ENCODE data around the gene TCF7L1.
"Not testable (repeated sequence)": the region's sequence is repeated elsewhere in the genome, so short reads cannot be mapped to it uniquely, and the experiment has no call there.

The TCF7L1 gene

DNA sequence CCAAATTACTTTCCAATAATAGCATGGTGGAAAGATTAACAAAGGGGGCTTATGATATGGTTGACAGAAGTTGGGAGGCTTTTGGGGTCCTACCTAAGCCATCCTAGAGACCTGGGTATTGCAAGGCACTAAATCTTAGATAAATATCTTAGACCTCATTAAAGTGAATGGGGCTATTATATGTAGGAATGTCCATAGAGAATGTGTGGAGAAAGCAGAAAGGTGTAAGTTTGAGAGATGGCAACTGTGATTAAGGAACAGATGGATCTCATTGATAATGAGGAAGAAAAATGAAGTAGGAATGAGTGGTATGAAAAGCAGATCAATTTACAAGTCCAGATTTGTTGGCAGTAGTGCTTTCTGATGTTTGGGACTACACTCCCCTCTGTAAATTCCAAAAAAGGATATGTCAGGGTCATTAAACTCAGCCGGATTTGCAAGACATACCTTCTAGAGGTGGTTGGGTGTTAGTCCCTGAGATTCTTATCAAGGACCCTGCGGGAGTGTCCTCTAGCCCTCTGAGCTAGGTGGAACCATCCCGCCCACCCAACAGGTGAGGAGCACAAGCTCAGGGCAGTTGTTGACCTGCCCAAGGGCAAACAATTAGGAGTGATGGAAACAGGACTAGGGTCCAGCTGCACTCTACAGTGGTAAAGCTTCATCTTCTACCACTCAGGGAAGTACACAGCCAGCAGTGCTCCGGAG lies 12.1 kb downstream of the TCF7L1 start:
- H3K9me3 Mint-ChIP-seq (ENCODE audit: low read depth) = no peaks in the 10 kb centered on the region
- no peaks in the 10 kb centered on the region for H3K4me1 Mint-ChIP-seq (ENCODE audit: low read depth)
- no peak overlapping the region for H3K27ac Mint-ChIP-seq
- H3K36me3 Mint-ChIP-seq = no peaks in the 10 kb centered on the region
- H3K27me3 Mint-ChIP-seq = peaks cover 3% of the 10 kb centered on the region
- no peak overlapping the region for H3K4me3 Mint-ChIP-seq

DNA sequence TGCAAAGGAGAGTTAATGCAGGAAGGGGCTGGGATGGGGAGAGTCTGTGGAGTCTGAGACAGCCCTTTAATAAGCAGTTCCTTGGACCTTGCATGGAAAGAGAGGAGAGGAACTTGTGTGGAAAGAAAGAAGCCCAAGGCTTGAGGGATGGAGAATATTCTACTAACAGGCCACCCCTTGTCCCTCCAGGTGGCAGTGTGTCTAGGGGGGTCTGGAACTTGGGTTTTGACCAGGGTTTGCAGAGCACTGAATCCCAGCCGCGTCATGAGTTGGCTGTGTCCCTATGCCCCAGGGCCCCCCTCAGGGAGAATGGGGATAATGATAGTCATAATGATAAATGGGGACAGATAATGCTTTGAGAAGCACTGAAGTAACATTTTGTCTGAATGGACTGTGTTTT lies 15.0 kb downstream of the TCF7L1 start:
- Mint-ChIP-seq H3K36me3 (no peaks in the 10 kb centered on the region), H3K27ac (no peak overlapping the region), H3K4me1 (ENCODE audit: low read depth) (no peaks in the 10 kb centered on the region), H3K27me3 (no peaks in the 10 kb centered on the region), H3K9me3 (ENCODE audit: low read depth) (no peaks in the 10 kb centered on the region), H3K4me3 (no peak overlapping the region)

DNA sequence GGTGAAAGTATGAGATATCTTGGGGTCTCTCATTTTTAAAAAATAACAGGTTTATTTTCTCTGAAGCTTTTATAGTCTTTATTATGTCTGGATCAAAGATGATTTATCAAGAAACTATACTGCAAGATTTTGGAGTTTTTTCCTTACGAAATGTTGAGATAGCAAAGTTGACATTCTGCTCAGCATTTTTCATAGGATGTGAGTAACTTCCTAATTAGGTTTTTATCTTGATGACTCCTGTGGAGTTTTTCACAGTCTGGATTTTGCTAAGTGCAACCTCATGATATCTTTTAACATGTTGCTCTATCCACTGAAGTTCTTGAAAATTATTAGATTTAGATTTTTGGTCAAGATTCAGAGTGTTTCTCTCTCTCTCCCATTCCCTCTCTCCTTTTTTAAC lies 17.8 kb downstream of the TCF7L1 start:
- no peaks in the 10 kb centered on the region for H3K4me1 Mint-ChIP-seq (ENCODE audit: low read depth)
- no peaks in the 10 kb centered on the region for H3K36me3 Mint-ChIP-seq
- no peaks in the 10 kb centered on the region for H3K27me3 Mint-ChIP-seq
- H3K27ac Mint-ChIP-seq = no peak overlapping the region
- no peaks in the 10 kb centered on the region for H3K9me3 Mint-ChIP-seq (ENCODE audit: low read depth)
- H3K4me3 Mint-ChIP-seq = no peak overlapping the region

DNA sequence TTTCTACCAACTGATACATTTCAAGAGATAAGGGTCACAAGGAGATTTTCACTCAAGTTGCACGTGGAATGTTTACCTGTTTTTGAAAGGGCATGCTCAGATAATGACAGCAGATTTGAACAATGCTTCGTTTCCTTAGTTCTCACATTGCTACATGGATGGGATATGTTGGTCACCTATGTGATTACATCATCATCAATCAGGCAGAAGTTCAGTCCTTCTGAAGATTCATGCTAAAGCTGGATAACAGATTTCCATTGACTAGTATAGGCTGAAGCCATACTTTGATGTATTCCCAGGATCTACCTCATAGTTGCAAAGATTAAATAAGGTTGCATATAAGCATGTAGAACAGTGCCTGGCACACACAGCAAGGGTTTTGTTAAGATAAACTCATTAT lies 19.7 kb downstream of the TCF7L1 start:
- H3K36me3 Mint-ChIP-seq = no peaks in the 10 kb centered on the region
- H3K27me3 Mint-ChIP-seq = no peaks in the 10 kb centered on the region
- no peak overlapping the region for H3K27ac Mint-ChIP-seq
- H3K4me1 Mint-ChIP-seq (ENCODE audit: low read depth) = no peaks in the 10 kb centered on the region
- no peak overlapping the region for H3K4me3 Mint-ChIP-seq
- H3K9me3 Mint-ChIP-seq (ENCODE audit: low read depth) = no peaks in the 10 kb centered on the region

DNA sequence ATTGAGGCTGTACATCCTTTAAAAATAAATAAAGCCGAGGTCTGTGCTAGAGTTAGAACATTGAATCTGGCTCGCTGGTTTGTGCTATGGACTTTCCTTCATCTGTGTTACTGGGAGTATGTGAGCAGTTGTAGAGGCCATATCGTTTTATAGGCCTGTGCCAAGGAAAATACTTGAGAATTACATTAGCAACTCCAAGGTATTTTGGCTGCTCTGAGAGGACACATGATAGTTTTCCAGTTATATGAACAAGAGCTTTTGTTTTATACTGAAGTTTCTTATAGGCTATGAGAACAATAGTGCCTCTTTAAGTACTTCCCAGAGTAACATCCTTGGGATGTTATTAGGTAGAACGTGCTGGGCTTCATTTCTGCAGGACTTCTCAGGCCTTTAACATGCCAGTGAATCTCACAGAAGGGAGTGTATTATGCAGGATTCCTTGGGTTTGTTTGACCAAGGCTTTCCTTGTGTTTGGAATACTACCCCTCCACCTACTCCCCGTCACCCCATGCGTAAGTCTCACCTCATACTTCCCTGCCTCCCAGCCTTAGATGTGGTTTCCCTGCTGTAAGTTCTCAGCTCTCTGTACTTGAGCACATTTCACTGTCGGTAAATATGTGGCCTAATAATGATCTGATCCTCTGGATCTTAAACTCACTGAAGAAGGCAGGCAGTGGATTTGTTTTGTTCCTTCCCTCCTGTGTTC lies 21.0 kb downstream of the TCF7L1 start:
- Mint-ChIP-seq H3K27me3 (no peaks in the 10 kb centered on the region), H3K9me3 (ENCODE audit: low read depth) (no peaks in the 10 kb centered on the region), H3K4me3 (no peak overlapping the region), H3K36me3 (no peaks in the 10 kb centered on the region), H3K4me1 (ENCODE audit: low read depth) (no peaks in the 10 kb centered on the region), H3K27ac (no peak overlapping the region)

DNA sequence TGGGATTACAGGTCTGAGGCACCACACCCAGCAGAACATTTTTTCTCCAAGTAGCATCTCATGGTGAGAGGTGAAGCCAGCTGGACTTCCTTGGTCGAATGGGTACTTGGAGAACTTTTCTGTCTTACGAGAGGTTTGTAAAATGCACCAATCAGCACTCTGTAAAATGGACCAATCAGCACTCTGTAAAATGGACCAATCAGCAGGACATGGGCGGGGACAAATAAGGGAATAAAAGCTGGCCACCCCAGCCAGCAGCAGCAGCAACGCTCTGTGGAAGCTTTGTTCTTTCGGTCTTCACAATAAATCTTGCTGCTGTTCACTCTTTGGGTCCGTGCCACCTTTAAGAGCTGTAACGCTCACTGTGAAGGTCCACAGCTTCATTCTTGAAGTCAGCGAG lies 21.9 kb downstream of the TCF7L1 start:
- not testable (repeated sequence) for H3K27me3 Mint-ChIP-seq

DNA sequence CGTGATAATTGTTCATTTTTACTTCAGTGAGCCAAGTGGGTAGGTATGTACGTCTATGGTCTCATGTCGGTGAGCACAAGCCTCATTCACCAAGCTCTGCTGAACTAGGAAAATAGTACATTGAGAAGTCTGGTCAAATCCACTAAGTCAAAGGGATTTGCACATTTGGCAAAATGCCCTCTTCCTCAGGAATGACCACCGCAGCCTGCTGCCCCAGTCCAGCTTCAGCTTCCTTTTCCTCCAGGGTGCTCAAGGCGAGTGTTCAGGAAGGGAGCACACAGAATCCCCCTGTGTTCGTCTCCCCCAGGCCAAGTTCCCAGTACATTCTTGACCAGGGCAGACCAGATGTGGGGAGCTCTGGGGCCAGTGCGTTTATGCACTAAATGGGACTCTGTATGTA lies 23.0 kb downstream of the TCF7L1 start:
- Mint-ChIP-seq H3K9me3 (ENCODE audit: low read depth) (no peaks in the 10 kb centered on the region), H3K4me1 (ENCODE audit: low read depth) (no peaks in the 10 kb centered on the region), H3K36me3 (no peaks in the 10 kb centered on the region), H3K27ac (no peak overlapping the region), H3K27me3 (no peaks in the 10 kb centered on the region), H3K4me3 (no peak overlapping the region)

More for the DNA sequence above, 21.9 kb downstream of the TCF7L1 start:
- H3K36me3 Mint-ChIP-seq; H3K27ac Mint-ChIP-seq; H3K4me3 Mint-ChIP-seq; H3K9me3 Mint-ChIP-seq (ENCODE audit: low read depth); H3K4me1 Mint-ChIP-seq (ENCODE audit: low read depth): not testable (repeated sequence)

DNA sequence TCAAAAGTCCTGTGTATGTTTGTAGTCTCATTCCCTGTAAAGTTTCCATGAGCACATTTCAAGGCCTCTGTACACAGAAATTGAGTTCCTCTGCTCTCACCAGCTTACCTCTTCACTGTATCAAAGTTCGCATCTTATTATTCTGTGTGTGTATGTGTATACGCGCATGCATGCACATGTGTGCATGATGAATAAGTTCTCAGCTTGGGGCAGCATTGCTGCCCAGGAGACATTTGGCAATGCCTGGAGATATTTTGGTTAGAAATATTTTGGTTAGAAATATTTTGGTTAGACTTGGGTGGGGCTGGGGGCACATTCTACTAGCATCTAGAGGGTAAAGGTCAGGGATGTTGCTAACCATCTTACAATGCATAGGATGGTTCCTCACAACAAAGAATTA lies 23.4 kb downstream of the TCF7L1 start:
- no peaks in the 10 kb centered on the region for H3K4me1 Mint-ChIP-seq (ENCODE audit: low read depth)
- H3K27me3 Mint-ChIP-seq = no peaks in the 10 kb centered on the region
- no peak overlapping the region for H3K27ac Mint-ChIP-seq
- H3K36me3 Mint-ChIP-seq = no peaks in the 10 kb centered on the region
- no peaks in the 10 kb centered on the region for H3K9me3 Mint-ChIP-seq (ENCODE audit: low read depth)
- H3K4me3 Mint-ChIP-seq = no peak overlapping the region

DNA sequence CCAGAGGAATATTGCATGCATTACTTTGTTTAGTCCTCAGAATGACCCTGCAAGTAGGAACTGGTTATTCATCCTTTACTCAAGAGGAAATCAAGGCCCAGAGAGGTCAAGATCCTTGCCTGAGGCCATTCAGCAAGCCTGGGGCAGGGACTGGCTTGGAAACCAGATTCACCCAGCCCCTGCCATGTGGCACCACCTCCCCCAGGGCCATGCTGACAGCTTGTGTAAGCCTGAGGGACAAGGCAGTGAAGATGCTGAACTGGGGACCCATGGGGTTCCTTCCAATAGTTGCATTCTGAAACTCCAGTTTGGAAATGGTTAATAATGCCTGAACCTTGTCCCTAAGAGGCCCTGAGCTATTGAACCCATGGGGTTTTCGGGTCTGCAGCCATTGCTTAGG lies 24.2 kb downstream of the TCF7L1 start:
- Mint-ChIP-seq H3K4me1 (ENCODE audit: low read depth) (no peaks in the 10 kb centered on the region), H3K27ac (no peak overlapping the region), H3K27me3 (no peaks in the 10 kb centered on the region), H3K9me3 (ENCODE audit: low read depth) (no peaks in the 10 kb centered on the region), H3K4me3 (no peak overlapping the region), H3K36me3 (no peaks in the 10 kb centered on the region)

DNA sequence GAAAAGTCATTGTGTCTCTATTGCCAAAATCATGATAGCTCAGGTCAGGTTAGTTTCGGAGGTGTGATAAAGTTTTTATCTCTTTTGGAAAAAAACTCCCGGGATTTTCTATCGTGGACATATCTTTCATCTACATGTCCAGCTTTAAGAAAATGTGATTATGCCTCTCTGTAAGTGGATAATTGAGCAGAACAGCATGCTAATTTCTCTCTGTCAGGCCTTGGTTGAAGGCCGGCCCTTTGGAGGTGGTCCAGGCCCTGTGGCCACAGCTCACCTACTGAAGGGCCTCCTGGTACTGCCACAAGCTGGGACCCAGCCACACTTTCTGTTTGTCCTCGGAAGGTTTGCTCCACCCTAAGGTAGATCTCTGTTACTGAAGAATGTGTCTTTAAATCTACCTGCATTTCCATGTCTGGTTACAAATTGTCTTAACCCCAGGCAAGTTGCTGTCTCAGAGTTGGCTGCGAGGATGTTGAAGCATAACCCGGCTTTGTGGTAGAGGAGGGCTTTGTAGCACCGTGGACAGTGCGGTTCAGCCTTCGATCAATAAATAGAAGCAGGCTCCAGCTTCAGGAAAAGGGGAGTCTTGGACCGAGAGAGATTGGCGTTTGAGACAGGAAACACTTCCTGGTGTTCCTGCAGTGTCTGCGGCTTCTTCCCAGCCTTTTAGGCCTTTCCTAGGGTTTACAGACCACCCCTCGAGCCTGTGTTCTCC lies 25.5 kb downstream of the TCF7L1 start:
- Mint-ChIP-seq H3K27ac (no peak overlapping the region), H3K27me3 (no peaks in the 10 kb centered on the region), H3K4me3 (no peak overlapping the region), H3K36me3 (no peaks in the 10 kb centered on the region), H3K4me1 (ENCODE audit: low read depth) (no peaks in the 10 kb centered on the region), H3K9me3 (ENCODE audit: low read depth) (no peaks in the 10 kb centered on the region)

DNA sequence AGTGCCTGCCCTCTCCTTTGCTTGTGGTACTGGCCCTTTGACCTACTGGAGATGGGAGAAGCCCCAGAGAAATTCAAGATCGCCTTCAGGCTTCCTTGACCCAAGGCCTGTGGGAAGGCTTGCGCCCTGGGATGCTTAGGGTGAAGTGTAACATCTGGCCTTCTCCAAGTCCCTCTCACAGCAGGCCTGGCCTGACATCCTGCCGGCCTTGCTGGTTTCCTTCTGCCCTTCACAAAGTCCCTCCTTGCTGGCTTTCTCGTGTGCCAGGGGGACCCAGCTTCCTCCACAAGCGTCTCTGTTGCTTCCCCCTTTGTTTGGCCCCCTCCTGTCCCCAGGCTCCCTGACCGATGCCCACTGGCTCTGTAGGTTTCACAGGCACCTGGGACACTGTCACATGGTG lies 26.4 kb downstream of the TCF7L1 start:
- Mint-ChIP-seq H3K27me3 (no peaks in the 10 kb centered on the region), H3K36me3 (no peaks in the 10 kb centered on the region), H3K4me3 (no peak overlapping the region), H3K4me1 (ENCODE audit: low read depth) (no peaks in the 10 kb centered on the region), H3K27ac (no peak overlapping the region), H3K9me3 (ENCODE audit: low read depth) (no peaks in the 10 kb centered on the region)

DNA sequence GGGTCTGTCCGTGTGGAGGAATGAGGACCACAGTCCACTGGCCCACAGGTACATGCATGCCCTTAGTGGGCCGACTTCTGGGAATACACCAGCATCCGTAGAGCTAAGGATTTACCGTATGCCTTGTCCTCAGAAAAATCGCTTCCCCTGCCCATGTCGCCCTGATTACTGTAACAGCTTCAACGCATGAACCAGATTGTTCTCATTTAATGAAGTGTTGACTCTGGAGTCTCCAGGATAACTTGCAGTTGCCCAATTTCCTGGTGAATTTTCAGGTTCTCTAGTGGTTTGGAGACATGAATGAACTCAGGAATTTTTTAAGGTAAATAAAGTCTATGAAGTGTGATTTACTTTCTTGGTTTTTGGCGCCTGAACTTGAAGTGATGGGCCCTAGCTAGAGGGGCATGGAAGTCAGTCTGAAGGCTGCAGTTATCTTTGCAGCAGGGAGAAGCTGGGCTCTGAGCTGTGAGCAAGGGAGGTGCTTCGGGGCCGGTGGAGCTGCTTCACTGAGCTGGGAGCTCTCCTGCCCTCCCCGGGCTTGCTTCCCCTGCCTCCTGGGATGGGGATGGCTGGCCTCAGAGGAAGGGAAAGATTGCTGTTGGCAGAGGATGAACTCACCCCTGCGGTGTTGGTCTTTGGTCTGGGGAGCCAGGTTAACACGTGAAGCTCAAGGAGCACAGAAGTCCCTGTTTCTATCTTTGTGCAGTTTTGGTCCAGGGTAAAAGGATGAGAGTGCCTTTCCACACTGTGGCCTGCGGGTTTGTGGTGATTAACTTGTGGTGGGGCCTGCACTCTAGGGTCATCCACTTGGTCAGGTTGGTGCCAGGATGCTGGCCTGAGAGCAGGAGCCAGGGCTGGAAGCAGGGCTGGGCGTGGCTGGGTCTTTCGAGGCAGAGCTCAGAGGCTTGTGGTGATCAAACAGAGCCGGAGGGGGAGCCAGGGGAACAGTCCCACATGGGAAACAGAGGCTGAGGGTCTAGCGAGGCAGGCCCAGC lies 28.1 kb downstream of the TCF7L1 start:
- Mint-ChIP-seq H3K27ac (no peak overlapping the region), H3K27me3 (no peaks in the 10 kb centered on the region), H3K9me3 (ENCODE audit: low read depth) (no peaks in the 10 kb centered on the region), H3K4me3 (no peak overlapping the region), H3K36me3 (no peaks in the 10 kb centered on the region), H3K4me1 (ENCODE audit: low read depth) (no peaks in the 10 kb centered on the region)

DNA sequence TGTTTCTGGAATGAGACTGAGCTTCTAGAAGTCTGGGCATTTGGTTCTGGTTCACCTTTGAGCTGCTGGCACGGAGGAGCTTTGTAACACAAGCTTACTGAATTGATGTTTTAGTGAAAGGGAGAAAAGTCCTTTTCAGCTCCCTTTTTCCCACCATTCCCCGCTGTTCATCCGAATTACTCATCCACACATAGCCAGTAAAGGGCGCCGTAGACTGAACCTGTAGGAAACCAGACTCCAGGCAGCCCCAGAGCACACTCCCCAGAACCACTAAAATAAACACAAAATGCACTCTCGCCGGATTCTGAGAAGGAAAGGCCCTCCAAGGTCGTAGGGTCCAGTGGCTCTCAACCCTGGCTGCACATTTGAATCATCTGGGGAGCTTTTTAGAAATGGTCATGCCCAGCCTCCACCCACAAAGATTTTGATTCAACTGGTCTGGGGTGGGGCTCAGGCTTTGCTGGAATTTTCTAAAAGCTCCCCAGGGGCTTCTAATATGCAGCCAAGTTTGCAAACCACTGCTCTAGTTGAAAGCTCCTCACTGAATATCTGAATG lies 29.6 kb downstream of the TCF7L1 start:
- H3K27ac Mint-ChIP-seq = no peak overlapping the region
- H3K27me3 Mint-ChIP-seq = no peaks in the 10 kb centered on the region
- H3K36me3 Mint-ChIP-seq = no peaks in the 10 kb centered on the region
- H3K9me3 Mint-ChIP-seq (ENCODE audit: low read depth) = no peaks in the 10 kb centered on the region
- H3K4me3 Mint-ChIP-seq = no peak overlapping the region
- H3K4me1 Mint-ChIP-seq (ENCODE audit: low read depth) = no peaks in the 10 kb centered on the region

DNA sequence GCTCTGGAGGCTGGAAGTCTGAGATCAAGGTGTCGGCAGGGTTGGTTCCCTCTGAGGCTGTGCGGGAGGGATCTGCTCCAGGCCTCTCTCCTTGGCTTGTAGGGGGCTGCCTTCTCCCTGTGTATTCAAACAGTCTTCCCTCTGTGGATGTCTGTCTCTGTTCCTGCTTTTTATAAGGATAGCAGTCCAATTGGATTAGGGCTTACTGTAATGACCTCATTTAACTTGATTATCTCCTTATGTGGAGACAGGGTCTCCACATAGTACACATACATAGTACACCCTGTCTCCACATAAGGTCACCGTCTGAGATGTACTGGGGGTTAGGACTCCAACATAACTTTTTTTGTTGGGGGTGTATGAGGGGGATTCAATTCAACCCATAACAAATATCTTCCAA lies 30.5 kb downstream of the TCF7L1 start:
- Mint-ChIP-seq H3K4me1 (ENCODE audit: low read depth) (no peaks in the 10 kb centered on the region), H3K4me3 (no peak overlapping the region), H3K27me3 (no peaks in the 10 kb centered on the region), H3K36me3 (no peaks in the 10 kb centered on the region), H3K9me3 (ENCODE audit: low read depth) (no peaks in the 10 kb centered on the region), H3K27ac (no peak overlapping the region)
